HFF-Myc (cell line): ENCODE results near the gene DNAH14.

Experiments
- DNase-seq: peaks from one replicate; pipeline ENCODE4 v3.0.0-alpha.2; 2011; ENCODE audit warnings: low read depth; ENCODE audit errors: extremely low read depth
- H3K4me3 ChIP-seq: replicated peaks from 2 replicates; pipeline ENCODE4 v1.5.1; 2011; ENCODE audit warnings: low read depth, mild to moderate bottlenecking, control low read depth, low read length
- TF ChIP-seq, protein P1 (sequence below): IDR thresholded peaks from 2 replicates; pipeline ENCODE4 v1.5.1; 2012; ENCODE audit warnings: mild to moderate bottlenecking, low read depth, low read length, control low read depth; ENCODE audit errors: missing control alignments

Gene DNAH14

GRCh38 chr1:225049594-225049993, 120.1 kb downstream of the DNAH14 start:
- TF ChIP-seq, protein P1, sequence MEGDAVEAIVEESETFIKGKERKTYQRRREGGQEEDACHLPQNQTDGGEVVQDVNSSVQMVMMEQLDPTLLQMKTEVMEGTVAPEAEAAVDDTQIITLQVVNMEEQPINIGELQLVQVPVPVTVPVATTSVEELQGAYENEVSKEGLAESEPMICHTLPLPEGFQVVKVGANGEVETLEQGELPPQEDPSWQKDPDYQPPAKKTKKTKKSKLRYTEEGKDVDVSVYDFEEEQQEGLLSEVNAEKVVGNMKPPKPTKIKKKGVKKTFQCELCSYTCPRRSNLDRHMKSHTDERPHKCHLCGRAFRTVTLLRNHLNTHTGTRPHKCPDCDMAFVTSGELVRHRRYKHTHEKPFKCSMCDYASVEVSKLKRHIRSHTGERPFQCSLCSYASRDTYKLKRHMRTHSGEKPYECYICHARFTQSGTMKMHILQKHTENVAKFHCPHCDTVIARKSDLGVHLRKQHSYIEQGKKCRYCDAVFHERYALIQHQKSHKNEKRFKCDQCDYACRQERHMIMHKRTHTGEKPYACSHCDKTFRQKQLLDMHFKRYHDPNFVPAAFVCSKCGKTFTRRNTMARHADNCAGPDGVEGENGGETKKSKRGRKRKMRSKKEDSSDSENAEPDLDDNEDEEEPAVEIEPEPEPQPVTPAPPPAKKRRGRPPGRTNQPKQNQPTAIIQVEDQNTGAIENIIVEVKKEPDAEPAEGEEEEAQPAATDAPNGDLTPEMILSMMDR: no peak
- no peak for DNase-seq
- no peak overlapping the region for H3K4me3 ChIP-seq

DNA sequence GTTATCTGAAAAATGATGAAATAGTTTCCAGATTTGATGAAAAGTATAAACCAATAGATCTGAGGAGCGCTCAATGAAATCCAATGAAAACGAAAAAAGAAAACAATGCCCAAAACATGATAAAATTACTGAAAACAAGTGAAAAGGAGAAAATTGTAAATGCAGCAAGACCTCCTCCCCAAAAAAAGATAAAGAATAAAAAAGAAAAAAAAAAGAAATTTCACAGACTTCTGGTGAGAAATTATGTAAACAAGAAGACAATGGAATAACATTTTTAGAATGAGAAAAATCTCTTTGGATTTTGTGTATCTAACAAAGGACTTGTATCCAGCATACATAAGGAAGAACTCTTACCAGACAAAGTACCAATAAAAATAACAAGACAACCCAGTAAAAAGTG, 134.2 kb downstream of the DNAH14 start:
- H3K4me3 ChIP-seq: no peak overlapping the region
- TF ChIP-seq, protein P1: no peak

DNA sequence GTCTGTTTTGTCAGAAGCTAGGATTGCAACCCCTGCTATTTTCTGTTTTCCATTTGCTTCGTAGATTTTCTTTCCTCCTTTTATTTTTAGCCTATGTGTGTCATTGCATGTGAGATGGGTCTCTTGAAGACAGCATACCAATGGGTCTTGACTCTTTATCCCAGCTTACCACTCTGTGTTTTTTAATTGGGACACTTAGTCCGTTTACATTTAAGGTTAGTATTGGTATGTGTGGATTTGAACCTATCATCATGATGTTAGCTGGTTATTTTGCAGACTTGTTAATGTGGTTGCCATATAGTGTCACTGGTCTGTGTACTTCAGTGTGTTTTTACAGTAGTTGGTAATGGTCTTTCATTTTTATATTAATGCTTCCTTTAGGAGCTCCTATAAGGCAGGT, 141.5 kb downstream of the DNAH14 start:
- H3K4me3 ChIP-seq: no peak overlapping the region
- TF ChIP-seq, protein P1: no peak
- no peak for DNase-seq

More for the DNA sequence above, 134.2 kb downstream of the DNAH14 start:
- DNase-seq: no peak

DNA sequence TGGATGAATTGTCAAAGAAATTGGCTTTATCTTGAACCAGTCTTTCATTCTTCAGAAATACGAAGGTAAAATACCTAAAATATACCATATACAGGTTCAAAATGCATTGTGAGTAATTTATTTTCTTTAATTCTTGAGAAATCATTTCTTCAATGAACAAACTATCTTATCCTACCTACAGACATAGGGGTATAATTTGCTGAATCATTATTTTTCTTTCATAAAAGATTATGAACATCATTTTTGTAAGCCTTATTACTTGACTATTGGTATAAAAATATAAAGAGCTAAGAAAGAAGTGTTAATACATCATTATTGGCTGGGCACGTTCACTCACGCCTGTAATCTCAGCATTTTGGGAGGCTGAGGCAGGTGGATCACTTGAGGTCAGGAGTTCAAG, 167.7 kb downstream of the DNAH14 start:
- DNase-seq: no peak
- TF ChIP-seq, protein P1: no peak
- no peak overlapping the region for H3K4me3 ChIP-seq

- TF ChIP-seq, protein P1: no peak
- H3K4me3 ChIP-seq: no peak overlapping the region
Measured at GRCh38 chr1:225111000-225111399, 181.5 kb downstream of the DNAH14 start.

DNA sequence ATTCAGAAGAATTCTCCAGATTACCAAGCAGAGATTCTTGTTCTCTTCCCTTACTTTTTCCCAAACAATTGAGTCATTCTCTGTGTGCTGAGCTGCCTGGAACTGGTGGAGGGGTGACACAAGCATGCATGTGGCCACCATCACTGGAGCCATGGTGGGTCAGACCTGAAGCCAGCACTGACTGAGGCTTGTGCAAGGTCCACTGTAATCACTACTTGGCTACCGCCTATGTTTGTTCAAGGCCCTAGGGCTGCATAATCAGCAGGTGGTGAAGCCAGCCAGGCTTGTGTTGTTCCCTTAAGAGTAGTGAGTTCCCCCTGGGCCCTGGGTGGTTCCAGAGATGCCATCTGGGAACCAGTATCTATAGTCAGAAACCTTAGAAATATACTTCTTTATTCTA, 183.8 kb downstream of the DNAH14 start:
- TF ChIP-seq, protein P1: no peak
- DNase-seq: no peak
- H3K4me3 ChIP-seq: no peak overlapping the region

More at GRCh38 chr1:225111000-225111399, 181.5 kb downstream of the DNAH14 start:
- no peak for DNase-seq

DNA sequence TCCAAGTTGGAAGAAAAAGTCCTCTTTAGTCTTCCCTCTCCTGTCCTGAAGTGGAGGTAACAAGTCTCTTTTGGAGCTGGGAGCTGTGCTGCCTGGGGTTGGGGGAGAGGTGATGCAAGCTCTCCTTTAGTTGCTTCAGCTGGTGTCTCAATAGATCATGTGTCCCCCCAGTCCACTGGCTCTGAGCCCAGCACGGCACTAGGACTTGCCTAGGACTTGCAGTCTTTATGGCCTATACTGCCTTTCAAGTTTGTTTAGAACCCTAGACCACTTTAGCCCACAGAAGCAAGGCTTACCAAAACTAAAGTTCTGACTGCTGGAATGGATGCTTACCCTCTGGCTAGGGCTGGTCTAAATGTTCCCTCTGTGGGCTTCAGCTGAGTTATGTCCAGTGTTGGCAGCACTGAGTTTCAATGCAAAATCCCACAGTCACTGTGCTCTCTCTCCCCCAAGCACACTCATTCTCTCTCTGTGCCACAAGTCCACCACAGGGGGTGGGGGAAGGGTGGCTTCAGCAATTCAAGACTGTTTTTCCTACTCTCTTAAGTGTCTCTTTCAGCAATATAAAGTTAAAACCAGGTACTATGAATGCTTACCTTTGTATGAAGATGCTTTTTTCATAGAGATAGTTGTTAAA, 185.0 kb downstream of the DNAH14 start:
- DNase-seq: no peak
- H3K4me3 ChIP-seq: no peak overlapping the region
- TF ChIP-seq, protein P1: no peak
